Prostate gland (tissue), 2 donors: ENCODE data around the gene CD209.

Experiments used
- CTCF ChIP-seq, 4 experiments: fragments of 200-600 bp in 2 of 4; fragments of 450-650 bp in 2 of 4; sonication (generic) in 2 of 4; IDR thresholded peaks; 1 replicate in 3 of 4; 2 replicates in 1 of 4; pipeline ENCODE4 v1.5.1; 2016 to 2019; ENCODE audit warnings: antibody characterized with exemption in 4 of 4, mild to moderate bottlenecking in 2 of 4, moderate library complexity in 2 of 4
- POLR2A ChIP-seq: fragments of 450-650 bp; IDR thresholded peaks from one replicate; pipeline ENCODE4 v1.6.1; 2016; ENCODE audit warnings: antibody characterized with exemption, mild to moderate bottlenecking

DNA sequence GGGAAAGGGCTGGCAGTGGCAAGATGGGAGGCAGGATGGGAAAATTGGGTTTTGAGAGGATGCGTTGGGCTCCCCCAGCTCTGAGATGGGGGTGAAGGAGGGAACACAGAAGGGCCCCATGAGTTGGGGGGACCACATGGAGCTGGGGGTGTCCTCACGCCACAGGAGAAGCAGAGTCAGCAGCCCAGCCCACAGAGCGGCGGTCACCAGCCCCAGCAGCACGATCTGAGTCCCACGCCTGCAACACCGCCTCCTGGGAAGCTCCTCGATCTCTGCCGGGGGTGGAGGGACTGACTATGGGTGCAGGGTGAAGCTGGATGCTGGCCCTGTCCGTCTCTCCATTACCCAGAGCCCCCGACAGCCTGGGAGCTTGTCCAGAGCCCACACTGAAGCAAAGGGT, 48.8 kb downstream of the CD209 start:
- no peak for TF ChIP-seq CTCF (IDR thresholded peaks at IDR 0.05)
- no peak for TF ChIP-seq POLR2A
